IMR-90 (cell line): Measurements from ENCODE around the gene NOP9. TPM values are rescaled to one million over a fixed set of nuclear protein-coding genes. Genes with fewer than 3 reads are reported as not detected.

Experiments
- ATAC-seq: fragments of 200-7000 bp; cut with Tn5 transposase; 2 replicates; pipeline ENCODE4 v1.9.1; 2020; ENCODE audit warnings: low read depth, mild to moderate bottlenecking, moderate library complexity
- BruUV-seq: library from RNA; stranded (reverse); fragments of 400-500 nt; replicated peaks from 2 replicates; lab custom pipeline; 2021; lab: Mats Ljungman, UMichigan
- CTCF ChIA-PET: fragments of 300-600 bp; formaldehyde crosslinking; extraction: SDS; loops from one replicate; lab custom pipeline; 2021; ENCODE audit warnings: antibody characterized with exemption; lab: Yijun Ruan, JAX
- POLR2A ChIA-PET: fragments of 300-600 bp; sonication (Branson Sonifier 250); formaldehyde crosslinking; loops from one replicate; lab custom pipeline; 2022; ENCODE audit warnings: antibody characterized with exemption; ENCODE audit not compliant: unreplicated experiment; lab: Charles Lee
- DNase-seq: peaks from one replicate; pipeline ENCODE4 v3.0.0; 2013
- H2AFZ ChIP-seq: replicated peaks from 2 replicates; pipeline ENCODE3; 2013; ENCODE audit warnings: low read length, mild to moderate bottlenecking; ENCODE audit not compliant: poor library complexity
- H2AK5ac ChIP-seq: 2 replicates; pipeline ENCODE4 v1.6.1; 2013; ENCODE audit warnings: low read depth, low read length, inconsistent platforms
- H2AK9ac ChIP-seq: replicated peaks from 2 replicates; pipeline ENCODE3; 2013; ENCODE audit warnings: mild to moderate bottlenecking, low read depth, low read length, moderate library complexity; ENCODE audit not compliant: poor library complexity
- H2BK120ac ChIP-seq: 2 replicates; pipeline ENCODE4 v1.6.1; 2013; ENCODE audit warnings: low read depth, low read length, inconsistent platforms
- H2BK15ac ChIP-seq: 3 replicates; pipeline ENCODE4 v1.6.1; 2013; ENCODE audit warnings: low read depth, low read length, inconsistent platforms
- H2BK20ac ChIP-seq: 2 replicates; pipeline ENCODE4 v1.6.1; 2013; ENCODE audit warnings: low read depth, mild to moderate bottlenecking, inconsistent platforms, low read length, moderate library complexity
- H2BK5ac ChIP-seq: 2 replicates; pipeline ENCODE4 v1.6.1; 2013; ENCODE audit warnings: mild to moderate bottlenecking, low read depth, low read length, inconsistent platforms; ENCODE audit not compliant: poor library complexity, severe bottlenecking
- H3K14ac ChIP-seq: replicated peaks from 2 replicates; pipeline ENCODE4 v1.6.1; 2013; ENCODE audit warnings: low read depth, low read length, inconsistent platforms
- H3K18ac ChIP-seq: 2 replicates; pipeline ENCODE4 v1.6.1; 2013; ENCODE audit warnings: low read depth, low read length, control low read depth
- H3K23ac ChIP-seq: 2 replicates; pipeline ENCODE4 v1.6.1; 2013; ENCODE audit warnings: low read depth, low read length, inconsistent platforms
- H3K27ac ChIP-seq: 2 replicates; pipeline ENCODE4 v1.5.1; 2013; ENCODE audit warnings: mild to moderate bottlenecking, control low read depth, low read length; ENCODE audit not compliant: insufficient read depth
- H3K27me3 ChIP-seq: 2 replicates; pipeline ENCODE4 v1.6.1; 2013; ENCODE audit warnings: low read length; ENCODE audit not compliant: control insufficient read depth, insufficient read depth
- H3K36me3 ChIP-seq: 2 replicates; pipeline ENCODE4 v1.6.1; 2013; ENCODE audit warnings: low read length, mixed read lengths; ENCODE audit not compliant: control insufficient read depth, insufficient read depth
- H3K4ac ChIP-seq: 2 replicates; pipeline ENCODE4 v1.6.1; 2013; ENCODE audit warnings: low read depth, low read length, inconsistent platforms
- H3K4me1 ChIP-seq: 2 replicates; pipeline ENCODE4 v1.6.1; 2013; ENCODE audit warnings: low read length, mixed read lengths; ENCODE audit not compliant: control insufficient read depth, insufficient read depth
- H3K4me2 ChIP-seq: 2 replicates; pipeline ENCODE4 v1.6.1; 2013; ENCODE audit warnings: low read depth, mild to moderate bottlenecking, control low read depth, low read length, moderate library complexity
- H3K4me3 ChIP-seq: 2 replicates; pipeline ENCODE4 v1.5.1; 2013; ENCODE audit warnings: low read depth, mild to moderate bottlenecking, control low read depth, low read length, moderate library complexity; ENCODE audit not compliant: insufficient read depth
- H3K56ac ChIP-seq: 2 replicates; pipeline ENCODE4 v1.6.1; 2013; ENCODE audit warnings: low read length, inconsistent platforms; ENCODE audit not compliant: insufficient read depth; ENCODE audit errors: extremely low read depth
- H3K79me1 ChIP-seq, 2 experiments: 2 replicates each; pipeline ENCODE4 v1.6.1; 2013; ENCODE audit warnings: low read length in 2 of 2, inconsistent platforms in 1 of 2, low read depth in 1 of 2
- H3K9ac ChIP-seq: 2 replicates; pipeline ENCODE4 v1.6.1; 2013; ENCODE audit warnings: low read depth, low read length, control low read depth
- H3K9me1 ChIP-seq: 2 replicates; pipeline ENCODE4 v1.6.1; 2013; ENCODE audit warnings: low read length, inconsistent platforms; ENCODE audit not compliant: insufficient read depth
- H3K9me3 ChIP-seq: 2 replicates; pipeline ENCODE4 v1.6.1; 2013; ENCODE audit warnings: low read length; ENCODE audit not compliant: control insufficient read depth, insufficient read depth
- H4K20me1 ChIP-seq: 2 replicates; pipeline ENCODE4 v1.6.1; 2013; ENCODE audit warnings: low read length, inconsistent platforms; ENCODE audit not compliant: insufficient read depth
- H4K5ac ChIP-seq: 2 replicates; pipeline ENCODE4 v1.6.1; 2013; ENCODE audit warnings: mild to moderate bottlenecking, low read depth, low read length, control low read depth
- H4K8ac ChIP-seq, 2 experiments: 2 replicates each; pipeline ENCODE4 v1.6.1; 2013; ENCODE audit warnings: low read depth in 2 of 2, low read length in 2 of 2, control low read depth in 1 of 2, inconsistent platforms in 1 of 2
- H4K91ac ChIP-seq: 2 replicates; pipeline ENCODE4 v1.6.1; 2013; ENCODE audit warnings: low read depth, low read length, inconsistent platforms; ENCODE audit not compliant: insufficient read depth
- CHD1 ChIP-seq: IDR thresholded peaks from 2 replicates; pipeline ENCODE4 v1.6.1; 2012; ENCODE audit warnings: low read depth, low read length, improper control_type of control experiment
- FOS ChIP-seq: fragments of 150-350 bp; IDR thresholded peaks from 2 replicates; pipeline ENCODE4 v1.6.1; 2016; ENCODE audit warnings: low read depth, low read length
- MAFK ChIP-seq: IDR thresholded peaks from 2 replicates; pipeline ENCODE4 v1.6.1; 2012; ENCODE audit warnings: low read depth, low read length, improper control_type of control experiment
- MXI1 ChIP-seq: IDR thresholded peaks from 2 replicates; pipeline ENCODE4 v1.6.1; 2012; ENCODE audit warnings: low read depth, mild to moderate bottlenecking, low read length, moderate library complexity, borderline replicate concordance
- NFE2L2 ChIP-seq: fragments of 150-350 bp; IDR thresholded peaks from 2 replicates; pipeline ENCODE4 v1.6.1; 2016; ENCODE audit warnings: low read depth, mild to moderate bottlenecking, low read length
- POLR2A ChIP-seq: IDR thresholded peaks from 2 replicates; pipeline ENCODE4 v1.6.1; 2012; ENCODE audit warnings: mild to moderate bottlenecking, low read depth, low read length
- RCOR1 ChIP-seq: IDR thresholded peaks from 2 replicates; pipeline ENCODE4 v1.6.1; 2012; ENCODE audit warnings: mild to moderate bottlenecking, low read length, improper control_type of control experiment; ENCODE audit not compliant: insufficient replicate concordance
- WGBS, 2 experiments: methylation state at CpG; one replicate each; pipeline versions ENCODE4 v1.1.5 to v1.1.7; 2013; ENCODE audit warnings: missing lambda C conversion rate in 2 of 2; ENCODE audit not compliant: insufficient read length in 1 of 2; ENCODE audit errors: extremely low coverage in 2 of 2; 5-methylcytosine and 5-hydroxymethylcytosine counted together
- dilution Hi-C: fragments of 300-500 bp; cut with HindIII; formaldehyde crosslinking; loops from one replicate; pipeline ENCODE4 v1.14.3; 2018; ENCODE audit warnings: low sequenced_read_pairs; ENCODE audit not compliant: unreplicated experiment
- in situ Hi-C: fragments of 300-500 bp; cut with MboI; formaldehyde crosslinking; loops from 3 replicates; pipeline ENCODE4 v1.14.3; 2019; ENCODE audit warnings: low sequenced_read_pairs, inconsistent platforms, mixed read lengths
- intact Hi-C: fragments of 100-400 bp; cut with micrococcal nuclease; formaldehyde crosslinking; loops from 2 replicates; pipeline ENCODE4 v1.10.0; 2022
- polyA plus RNA-seq, 3 experiments: library from polyadenylated mRNA; depleted of rRNA; stranded (reverse); fragments of >200 nt; gene quantifications; 2 replicates each; pipeline ENCODE4 v1.2.3, GENCODE V29; 2012; ENCODE audit warnings: low replicate concordance in 1 of 3
- total RNA-seq: library from RNA; depleted of rRNA; stranded (reverse); fragments of >200 nt; gene quantifications from 2 replicates; pipeline ENCODE4 v1.2.3, GENCODE V29; 2012
- TF ChIP-seq, protein P1 (sequence below): conservative IDR thresholded peaks from 2 replicates; pipeline ENCODE4 v1.5.1; 2012; ENCODE audit warnings: mild to moderate bottlenecking, low read depth, low read length, improper control_type of control experiment

Gene NOP9
- total and polyA plus RNA-seq, 2 of the 4 experiments (the other 2 are of a cell fraction) = 11.8 to 25.8 TPM

DNA sequence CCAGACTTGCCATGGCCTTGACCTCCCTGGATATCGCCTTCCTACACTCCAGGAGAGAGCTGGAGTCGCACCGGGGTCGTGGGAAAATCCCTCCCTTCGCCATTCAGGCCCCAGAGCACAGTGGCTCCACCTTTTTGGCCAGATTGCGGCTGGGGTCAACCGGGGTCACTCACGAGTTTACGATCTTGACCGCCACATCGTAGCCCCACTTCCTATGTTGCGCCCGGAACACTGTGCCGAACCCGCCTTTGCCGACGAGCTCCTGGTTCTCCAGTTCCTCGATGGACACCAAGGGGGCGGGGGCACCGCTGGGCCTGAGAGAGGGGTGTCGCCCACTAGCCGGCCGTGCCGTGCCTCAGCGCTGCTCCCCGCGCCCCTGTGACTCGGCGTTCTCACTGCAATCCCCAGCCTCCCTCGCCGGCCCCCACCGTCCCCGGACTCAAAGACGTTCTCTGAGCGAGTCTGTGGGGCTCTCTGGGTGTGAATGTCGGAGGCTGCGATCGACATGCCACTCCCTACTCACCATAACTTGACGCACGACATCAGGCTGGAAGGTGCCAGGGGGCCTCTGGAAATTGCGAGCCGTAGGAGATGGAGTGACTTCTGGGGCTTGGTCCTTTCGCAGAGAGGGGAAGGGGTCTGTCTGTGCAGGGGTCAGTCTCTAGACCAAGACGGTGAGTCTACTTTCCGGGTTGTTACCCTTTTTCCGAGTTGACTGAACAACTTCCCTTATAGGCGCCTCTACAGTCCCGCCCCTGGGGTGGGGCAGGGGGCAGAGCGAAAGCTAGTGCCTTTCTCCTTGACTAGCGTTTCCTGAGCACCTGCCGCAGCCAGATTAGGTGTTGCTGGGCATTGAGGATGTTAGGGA, 39.9 kb downstream of the NOP9 start, which contains the start of gene RIPK3:
Gene RIPK3 (minus strand): TSS at position 708 of the 868 bp plus-strand sequence. CDS start 165 bp downstream, at position 543.
- Histone ChIP-seq H2AK5ac (no peak within 1 kb of the TSS), H3K4me2 (no peak within 1 kb of the TSS), H3K27ac (no peak within 1 kb of the TSS), H4K91ac (no peak within 1 kb of the TSS), H3K14ac (no peak within 1 kb of the TSS), H3K9me3 (no peaks in the 10 kb centered on the region; the same call in 1 of the 2 replicates), H4K5ac (no peak within 1 kb of the TSS), H4K20me1 (no peaks in the 10 kb centered on the region), H3K36me3 (no peaks in the 10 kb centered on the region), H3K18ac (no peak within 1 kb of the TSS), H3K4me3 (no peak within 1 kb of the TSS), H3K79me1 (no peaks in the 10 kb centered on the region), H2BK20ac (no peak within 1 kb of the TSS), H3K9me1 (no peaks in the 10 kb centered on the region), H3K4ac (no peak within 1 kb of the TSS), H3K9ac (no peak within 1 kb of the TSS), H2AK9ac (peak within 1 kb of the TSS; percentile 39), H2BK5ac (no peak within 1 kb of the TSS), H3K27me3 (peaks cover 75% of the 10 kb centered on the region), H3K23ac (peak within 1 kb of the TSS; percentile 46; the same call in 1 of the 2 replicates), H2BK120ac (no peak within 1 kb of the TSS), H2BK15ac (no peak within 1 kb of the TSS), H4K8ac (no peak within 1 kb of the TSS), H2AFZ (peak within 1 kb of the TSS; percentile 66), H3K56ac (no peak within 1 kb of the TSS), H3K4me1 (no peaks in the 10 kb centered on the region; the same call in 1 of the 2 replicates)
- TF ChIP-seq CHD1 = no peak
- TF ChIP-seq FOS = no peak
- no peak for TF ChIP-seq RCOR1
- no peak for TF ChIP-seq POLR2A
- TF ChIP-seq, protein P1, sequence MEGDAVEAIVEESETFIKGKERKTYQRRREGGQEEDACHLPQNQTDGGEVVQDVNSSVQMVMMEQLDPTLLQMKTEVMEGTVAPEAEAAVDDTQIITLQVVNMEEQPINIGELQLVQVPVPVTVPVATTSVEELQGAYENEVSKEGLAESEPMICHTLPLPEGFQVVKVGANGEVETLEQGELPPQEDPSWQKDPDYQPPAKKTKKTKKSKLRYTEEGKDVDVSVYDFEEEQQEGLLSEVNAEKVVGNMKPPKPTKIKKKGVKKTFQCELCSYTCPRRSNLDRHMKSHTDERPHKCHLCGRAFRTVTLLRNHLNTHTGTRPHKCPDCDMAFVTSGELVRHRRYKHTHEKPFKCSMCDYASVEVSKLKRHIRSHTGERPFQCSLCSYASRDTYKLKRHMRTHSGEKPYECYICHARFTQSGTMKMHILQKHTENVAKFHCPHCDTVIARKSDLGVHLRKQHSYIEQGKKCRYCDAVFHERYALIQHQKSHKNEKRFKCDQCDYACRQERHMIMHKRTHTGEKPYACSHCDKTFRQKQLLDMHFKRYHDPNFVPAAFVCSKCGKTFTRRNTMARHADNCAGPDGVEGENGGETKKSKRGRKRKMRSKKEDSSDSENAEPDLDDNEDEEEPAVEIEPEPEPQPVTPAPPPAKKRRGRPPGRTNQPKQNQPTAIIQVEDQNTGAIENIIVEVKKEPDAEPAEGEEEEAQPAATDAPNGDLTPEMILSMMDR = no peak
- no peak for TF ChIP-seq NFE2L2
- TF ChIP-seq MAFK = no peak
- TF ChIP-seq MXI1 = no peak
- 20% methylated on average over 23 of the region's 51 CpGs; no CpG with 5 or more reads in 1 of the 2 experiments for WGBS, 2 experiments
- DNase-seq = no peak
- dilution Hi-C loops = no loop called here
- CTCF ChIA-PET = interaction anchor here (1.0 kb wide), 1 partner anchor 97 kb away, joined by 3 read pairs; no protein-coding TSS in a partner anchor
- POLR2A ChIA-PET = no interaction called here
- BruUV-seq = no TSS peak
- intact Hi-C loops = no loop called here
- ATAC-seq = no peak
- in situ Hi-C loops = no loop called here
